GM23338 (cell line): ENCODE data around the gene PTGS1. TPM values are rescaled to one million over a fixed set of nuclear protein-coding genes. Genes with fewer than 3 reads are reported as not detected.

ENCODE experiments used
- ATAC-seq: fragments of 200-7000 bp; cut with Tn5 transposase; 3 replicates; pipeline ENCODE4 v1.9.1; 2020
- DNase-seq: peaks from one replicate; pipeline ENCODE4 v3.0.0-alpha.2; 2015; ENCODE audit warnings: low spot score
- H2AFZ ChIP-seq: fragments of 200-600 bp; sonication (generic); 2 replicates; pipeline ENCODE4 v1.8.0; 2016; ENCODE audit warnings: antibody characterized with exemption, mild to moderate bottlenecking, moderate library complexity
- H3F3A ChIP-seq: fragments of 200-600 bp; sonication (generic); replicated peaks from 2 replicates; pipeline ENCODE4 v1.8.0; 2017; ENCODE audit warnings: antibody characterized with exemption, mixed run types, low read depth
- H3K27ac ChIP-seq: fragments of 200-600 bp; sonication (generic); 2 replicates; pipeline ENCODE4 v1.6.1; 2016; ENCODE audit warnings: low read depth
- H3K27me3 ChIP-seq: fragments of 200-600 bp; sonication (generic); 2 replicates; pipeline ENCODE4 v1.8.0; 2016; ENCODE audit warnings: mild to moderate bottlenecking, mixed run types, moderate library complexity; ENCODE audit not compliant: insufficient read depth
- H3K36me3 ChIP-seq: fragments of 200-600 bp; sonication (generic); 2 replicates; pipeline ENCODE4 v1.8.0; 2016; ENCODE audit warnings: mild to moderate bottlenecking; ENCODE audit not compliant: insufficient read depth
- H3K4me1 ChIP-seq: fragments of 200-600 bp; sonication (generic); 2 replicates; pipeline ENCODE4 v1.8.0; 2016; ENCODE audit warnings: mild to moderate bottlenecking, moderate library complexity; ENCODE audit not compliant: insufficient read depth
- H3K4me2 ChIP-seq: fragments of 200-600 bp; sonication (generic); 2 replicates; pipeline ENCODE4 v1.7.1; 2017; ENCODE audit warnings: mixed run types
- H3K4me3 ChIP-seq: fragments of 200-600 bp; sonication (generic); 2 replicates; pipeline ENCODE4 v1.6.1; 2016; ENCODE audit warnings: mixed run types
- H3K79me2 ChIP-seq: fragments of 200-600 bp; sonication (generic); replicated peaks from 2 replicates; pipeline ENCODE4 v1.8.0; 2017; ENCODE audit warnings: mild to moderate bottlenecking; ENCODE audit not compliant: insufficient read depth
- H3K9me2 ChIP-seq: fragments of 200-600 bp; sonication (generic); 2 replicates; pipeline ENCODE4 v1.8.0; 2017; ENCODE audit not compliant: insufficient read depth
- H4K20me1 ChIP-seq: fragments of 200-600 bp; sonication (generic); replicated peaks from 2 replicates; pipeline ENCODE4 v1.8.0; 2017; ENCODE audit warnings: mild to moderate bottlenecking; ENCODE audit not compliant: insufficient read depth
- H3K27ac Mint-ChIP-seq: 2 replicates; pipeline ENCODE4 v1.8.0; 2020; ENCODE audit warnings: inconsistent platforms, mild to moderate bottlenecking, moderate library complexity, mixed read lengths
- H3K27me3 Mint-ChIP-seq: 3 replicates; pipeline ENCODE4 v1.8.0; 2022; ENCODE audit warnings: low read depth, mild to moderate bottlenecking, moderate library complexity, mixed read lengths, inconsistent platforms; ENCODE audit not compliant: insufficient read depth, poor library complexity
- H3K36me3 Mint-ChIP-seq: 3 replicates; pipeline ENCODE4 v1.8.0; 2021; ENCODE audit warnings: low read depth, mild to moderate bottlenecking, inconsistent platforms, moderate library complexity, mixed read lengths
- H3K4me1 Mint-ChIP-seq: 3 replicates; pipeline ENCODE4 v1.8.0; 2020; ENCODE audit warnings: mild to moderate bottlenecking, inconsistent platforms, mixed read lengths
- H3K4me3 Mint-ChIP-seq: 3 replicates; pipeline ENCODE4 v1.8.0; 2021; ENCODE audit warnings: moderate library complexity, mild to moderate bottlenecking, inconsistent platforms, mixed read lengths
- H3K9me3 Mint-ChIP-seq: 3 replicates; pipeline ENCODE4 v1.8.0; 2020; ENCODE audit warnings: moderate library complexity, mild to moderate bottlenecking, inconsistent platforms, mixed read lengths
- CREB1 ChIP-seq: fragments of 250-450 bp; sonication (Bioruptor Pico); IDR thresholded peaks from 2 replicates; pipeline ENCODE4 v1.5.0; 2020; ENCODE audit warnings: low read depth, mild to moderate bottlenecking, moderate library complexity
- CTCF ChIP-seq, 2 experiments: fragments of 200-600 bp in 1 of 2; sonication (generic) in 1 of 2; conservative IDR thresholded peaks; 2 replicates each; pipeline versions ENCODE4 v1.5.1 to v1.6.1; 2016 to 2017; ENCODE audit warnings: antibody characterized with exemption in 2 of 2, low read depth in 2 of 2, mild to moderate bottlenecking in 2 of 2, moderate library complexity in 1 of 2
- ETS1 ChIP-seq: IDR thresholded peaks from 2 replicates; pipeline ENCODE4 v1.6.1; 2016; ENCODE audit warnings: antibody characterized with exemption
- EZH2 ChIP-seq: fragments of 200-600 bp; sonication (generic); IDR thresholded peaks from one replicate; pipeline ENCODE4 v1.8.0; 2017; ENCODE audit warnings: antibody characterized with exemption, mild to moderate bottlenecking, low read depth; ENCODE audit not compliant: unreplicated experiment
- EZH2phosphoT487 ChIP-seq: fragments of 200-600 bp; sonication (generic); IDR thresholded peaks from one replicate; pipeline ENCODE4 v1.8.1; 2018; ENCODE audit warnings: antibody characterized with exemption; ENCODE audit not compliant: unreplicated experiment
- JUNB ChIP-seq: IDR thresholded peaks from one replicate; pipeline ENCODE4 v1.6.1; 2016; ENCODE audit warnings: antibody characterized with exemption; ENCODE audit not compliant: unreplicated experiment
- NANOG ChIP-seq: IDR thresholded peaks from 2 replicates; pipeline ENCODE4 v1.6.1; 2016; ENCODE audit warnings: antibody characterized with exemption, borderline replicate concordance
- POLR2AphosphoS5 ChIP-seq: IDR thresholded peaks from 2 replicates; pipeline ENCODE4 v1.6.1; 2016; ENCODE audit warnings: antibody characterized with exemption, low read depth
- REST ChIP-seq: IDR thresholded peaks from one replicate; pipeline ENCODE4 v1.6.1; 2018; ENCODE audit warnings: antibody characterized with exemption; ENCODE audit not compliant: unreplicated experiment
- ZNF114 ChIP-seq: fragments of 250-450 bp; sonication (Bioruptor Pico); IDR thresholded peaks from 2 replicates; pipeline ENCODE4 v1.5.0; 2020; ENCODE audit warnings: mild to moderate bottlenecking, moderate library complexity
- ZNF331 ChIP-seq: fragments of 250-450 bp; sonication (Bioruptor Pico); IDR thresholded peaks from 2 replicates; pipeline ENCODE4 v1.5.0; 2020; ENCODE audit warnings: low read depth, mild to moderate bottlenecking, moderate library complexity
- ZNF462 ChIP-seq: fragments of 250-450 bp; sonication (Bioruptor Pico); IDR thresholded peaks from 2 replicates; pipeline ENCODE4 v1.5.0; 2020; ENCODE audit warnings: mild to moderate bottlenecking, moderate library complexity
- polyA plus RNA-seq: library from polyadenylated mRNA; unstranded; fragments of >200 nt; fragmentation: Nextera tagmentation; extraction: Ambion mirVana; gene quantifications from 2 replicates; pipeline ENCODE4 v1.2.1, GENCODE V29; 2016
- total RNA-seq: library from RNA; depleted of rRNA; stranded (reverse); fragments of >200 nt; shearing (Covaris generic); gene quantifications from 2 replicates; pipeline ENCODE4 v1.2.3, GENCODE V29; 2014

Gene PTGS1
- total and polyA plus RNA-seq, 2 experiments from 2014 or later: 0.48 to 1.3 TPM

DNA sequence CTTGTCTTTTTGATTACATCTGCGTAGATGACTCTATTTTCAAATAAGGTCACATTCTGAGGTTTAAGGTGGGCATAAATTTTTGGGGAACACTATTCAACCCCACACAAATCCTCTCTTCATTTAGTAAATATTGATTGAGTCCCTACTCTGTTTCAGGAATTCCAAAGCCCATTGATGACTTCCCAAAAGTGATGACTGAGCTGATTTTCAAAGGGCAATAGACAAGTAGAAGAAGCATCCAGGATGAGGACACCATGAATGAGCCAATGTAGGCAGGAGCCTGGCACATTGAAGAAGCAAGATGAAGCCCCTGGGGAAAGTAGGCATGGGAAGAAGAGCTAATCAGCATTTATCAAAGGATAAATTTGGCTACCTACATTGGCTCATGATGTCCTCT is 71.7 kb downstream of the PTGS1 start (continued):
- no peak for TF ChIP-seq EZH2

DNA sequence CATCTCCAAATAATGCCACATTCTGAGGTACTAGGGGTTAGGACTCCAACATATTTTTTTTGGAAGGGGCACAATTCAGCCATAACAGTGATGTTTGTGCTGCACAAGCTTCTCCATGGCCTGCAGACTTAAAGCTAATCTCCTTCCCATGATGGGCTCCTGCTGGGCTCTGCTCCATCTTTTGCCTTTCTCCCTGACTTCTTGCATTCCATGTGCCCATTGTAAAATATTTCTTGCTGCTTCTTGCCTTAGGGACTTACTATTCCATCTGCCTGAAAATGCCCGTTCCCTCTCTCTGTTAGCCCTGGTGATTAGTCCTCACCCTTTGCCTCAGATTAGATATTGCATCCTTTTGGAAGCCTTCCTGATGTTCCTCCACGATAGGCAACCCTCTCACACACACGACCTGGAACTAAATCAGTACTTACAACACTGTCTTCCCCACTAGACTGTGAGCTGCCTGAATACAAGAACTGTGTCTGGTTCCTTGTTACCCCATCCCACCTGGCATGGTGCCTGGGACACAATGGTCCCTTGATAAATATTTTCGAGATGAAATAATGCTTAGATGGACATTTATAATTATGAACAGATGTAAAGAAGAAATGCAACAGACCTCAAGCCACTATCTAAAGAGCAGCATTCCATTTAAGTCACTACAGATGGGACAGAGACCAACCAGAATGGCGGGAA is 73.4 kb downstream of the PTGS1 start:
- H3K9me2 ChIP-seq: no peaks in the 10 kb centered on the region; the same call in 1 of the 2 replicates
- H3K36me3 Mint-ChIP-seq: peaks cover 10% of the 10 kb centered on the region; the same call in 1 of the 3 replicates
- peaks cover 2% of the 10 kb centered on the region for H3K27me3 Mint-ChIP-seq
- no peaks in the 10 kb centered on the region for H3K27me3 ChIP-seq
- H3K79me2 ChIP-seq: no peaks in the 10 kb centered on the region
- peaks cover 83% of the 10 kb centered on the region for H3K9me3 Mint-ChIP-seq
- H3K4me1 Mint-ChIP-seq: no peaks in the 10 kb centered on the region
- no peaks in the 10 kb centered on the region for H3F3A ChIP-seq
- no peaks in the 10 kb centered on the region for H3K4me1 ChIP-seq
- H2AFZ ChIP-seq: no peak overlapping the region
- no peaks in the 10 kb centered on the region for H3K36me3 ChIP-seq
- DNase-seq (no peak), ATAC-seq (no peak)
- no peak overlapping the region for H3K4me2 ChIP-seq
- TF ChIP-seq REST: no peak
- no peak for TF ChIP-seq EZH2phosphoT487
- TF ChIP-seq ETS1: no peak
- no peak for TF ChIP-seq ZNF462
- TF ChIP-seq ZNF331 (CRISPR knock-in tag): no peak
- TF ChIP-seq EZH2: no peak
- TF ChIP-seq ZNF114 (CRISPR knock-in tag): no peak
- no peak for TF ChIP-seq JUNB
- TF ChIP-seq POLR2AphosphoS5: no peak
- TF ChIP-seq CREB1 (CRISPR knock-in tag): no peak
- no peak for TF ChIP-seq CTCF (conservative IDR thresholded peaks at IDR 0.05; ENCODE audit: low read depth in 2 of 2)
- no peak for TF ChIP-seq NANOG
- H4K20me1 ChIP-seq: no peaks in the 10 kb centered on the region
- H3K27ac Mint-ChIP-seq: no peak overlapping the region
- H3K27ac ChIP-seq: no peak overlapping the region
- no peak overlapping the region for H3K4me3 Mint-ChIP-seq
- no peak overlapping the region for H3K4me3 ChIP-seq
